Activated naive CD8-positive, alpha-beta T cell (primary cell): ENCODE results near the gene CCDC137.
A peak's percentile ranks its signal among the peaks of the same experiment; 100 is the strongest.
"Not testable (repeated sequence)": the region's sequence is repeated elsewhere in the genome, so short reads cannot be mapped to it uniquely, and the experiment has no call there.

Source experiments
- H3K27ac Mint-ChIP-seq: one replicate; pipeline ENCODE4 v1.8.0; 2021; ENCODE audit warnings: mixed read lengths
- H3K27me3 Mint-ChIP-seq: one replicate; pipeline ENCODE4 v1.8.0; 2021; ENCODE audit warnings: mixed read lengths
- H3K36me3 Mint-ChIP-seq: one replicate; pipeline ENCODE4 v1.8.0; 2021; ENCODE audit warnings: mixed read lengths
- H3K4me1 Mint-ChIP-seq: one replicate; pipeline ENCODE4 v1.8.0; 2021; ENCODE audit warnings: low read depth, mixed read lengths
- H3K4me3 Mint-ChIP-seq: one replicate; pipeline ENCODE4 v1.8.0; 2021; ENCODE audit warnings: mild to moderate bottlenecking, mixed read lengths
- H3K9me3 Mint-ChIP-seq: one replicate; pipeline ENCODE4 v1.8.0; 2021; ENCODE audit warnings: low read depth, mixed read lengths

CCDC137 gene

GRCh38 chr17:81662002-81662401 is 4.5 kb upstream of the CCDC137 start:
- no peaks in the 10 kb centered on the region for H3K9me3 Mint-ChIP-seq
- no peaks in the 10 kb centered on the region for H3K27me3 Mint-ChIP-seq
- no peaks in the 10 kb centered on the region for H3K36me3 Mint-ChIP-seq
- peak overlapping the region; percentile 81 for H3K27ac Mint-ChIP-seq
- peaks cover 22% of the 10 kb centered on the region for H3K4me1 Mint-ChIP-seq
- H3K4me3 Mint-ChIP-seq, result no peak overlapping the region

DNA sequence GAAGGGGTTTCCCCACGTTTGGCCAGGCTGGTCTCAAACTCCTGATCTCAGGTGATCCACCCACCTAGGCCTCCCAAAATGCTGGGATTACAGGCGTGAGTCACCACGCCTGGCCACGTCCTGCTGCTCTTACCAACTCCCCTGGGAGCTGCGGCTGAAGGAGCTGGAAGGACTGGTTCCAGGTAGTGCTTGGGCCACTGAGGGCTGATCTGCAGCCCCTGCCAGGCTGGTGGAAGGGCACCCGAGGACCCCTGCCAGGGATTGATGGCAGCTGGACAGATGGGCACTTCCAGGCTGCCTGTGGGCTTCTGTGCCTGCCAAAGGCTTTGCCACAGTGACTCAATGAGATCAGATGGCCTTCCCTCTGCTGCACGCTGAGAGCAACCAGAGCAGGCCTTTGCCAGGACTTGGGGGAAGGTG is 2.5 kb upstream of the CCDC137 start:
- Mint-ChIP-seq H3K4me3 (peak overlapping the region; percentile 96), H3K4me1 (peaks cover 34% of the 10 kb centered on the region), H3K27me3 (no peaks in the 10 kb centered on the region), H3K9me3 (no peaks in the 10 kb centered on the region), H3K36me3 (no peaks in the 10 kb centered on the region), H3K27ac (peak overlapping the region; percentile 81)

DNA sequence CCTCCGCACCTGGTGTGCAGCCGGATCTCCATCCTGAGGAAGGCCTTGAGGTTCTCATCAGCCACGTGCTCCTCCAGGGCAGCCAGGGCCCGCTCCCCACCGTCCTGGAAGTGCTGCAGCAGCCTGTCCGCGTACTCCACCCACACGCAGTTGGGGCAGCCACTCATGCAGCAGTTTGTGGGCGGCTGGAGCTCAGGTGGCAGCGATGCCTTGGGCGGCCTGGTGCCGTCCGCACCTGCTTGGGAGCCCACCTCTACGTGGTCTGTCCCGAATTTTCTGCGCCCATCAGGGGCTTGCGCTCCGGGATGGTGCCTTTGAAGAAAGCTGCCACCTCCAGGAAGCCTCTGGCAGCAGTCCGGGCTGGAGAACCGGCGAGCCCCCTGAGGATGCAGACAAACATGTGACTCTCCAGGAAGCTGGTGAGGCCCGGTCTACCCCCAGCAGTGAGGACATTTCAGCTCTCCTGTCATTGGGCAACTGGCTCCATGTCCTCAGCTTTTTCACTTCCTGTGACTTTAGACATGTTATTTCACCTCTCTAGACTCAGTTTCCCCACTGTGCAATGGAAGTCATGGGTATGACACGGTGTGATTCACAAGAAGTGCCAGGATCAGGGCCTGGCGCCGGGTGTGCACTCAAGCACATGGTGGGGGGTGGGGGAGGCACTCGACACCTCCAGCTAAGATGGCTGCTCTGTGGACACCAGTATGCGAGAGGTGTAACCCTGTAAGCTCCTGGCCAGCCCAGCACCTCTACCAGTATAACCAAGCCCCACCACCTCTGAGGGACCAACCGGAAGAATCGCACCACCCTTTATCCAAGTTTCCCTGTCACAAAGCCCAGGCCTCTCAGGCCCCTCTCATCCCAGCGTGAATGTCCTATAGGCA is 1.1 kb upstream of the CCDC137 start:
- peaks cover 34% of the 10 kb centered on the region for H3K4me1 Mint-ChIP-seq
- no peaks in the 10 kb centered on the region for H3K36me3 Mint-ChIP-seq
- H3K4me3 Mint-ChIP-seq, result peak overlapping the region; percentile 96
- H3K9me3 Mint-ChIP-seq, result no peaks in the 10 kb centered on the region
- no peaks in the 10 kb centered on the region for H3K27me3 Mint-ChIP-seq
- peak overlapping the region; percentile 99 for H3K27ac Mint-ChIP-seq

DNA sequence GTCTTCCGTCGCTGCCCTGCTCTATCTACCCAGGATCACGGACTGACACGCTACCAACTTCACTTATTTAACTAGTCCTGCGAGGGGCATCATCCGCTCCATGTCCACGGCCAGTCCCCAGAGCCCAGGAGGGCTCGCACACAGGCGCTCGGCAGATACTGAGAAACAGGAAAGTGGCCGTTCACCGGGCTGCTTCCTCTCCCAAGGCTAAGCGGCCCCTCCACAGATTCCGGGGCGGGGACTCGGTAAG is 520 bp upstream of the CCDC137 start:
- Mint-ChIP-seq H3K4me3 (peak overlapping the region; percentile 96), H3K36me3 (no peaks in the 10 kb centered on the region), H3K27ac (peak overlapping the region; percentile 99), H3K27me3 (no peaks in the 10 kb centered on the region), H3K4me1 (peaks cover 34% of the 10 kb centered on the region), H3K9me3 (no peaks in the 10 kb centered on the region)

- H3K4me3 Mint-ChIP-seq, result peak overlapping the region; percentile 96
- H3K27me3 Mint-ChIP-seq, result no peaks in the 10 kb centered on the region
- no peaks in the 10 kb centered on the region for H3K36me3 Mint-ChIP-seq
- peaks cover 30% of the 10 kb centered on the region for H3K4me1 Mint-ChIP-seq
- no peaks in the 10 kb centered on the region for H3K9me3 Mint-ChIP-seq
- peak overlapping the region; percentile 66 for H3K27ac Mint-ChIP-seq
Observed at GRCh38 chr17:81667754-81668153, 1.2 kb downstream of the CCDC137 start.

DNA sequence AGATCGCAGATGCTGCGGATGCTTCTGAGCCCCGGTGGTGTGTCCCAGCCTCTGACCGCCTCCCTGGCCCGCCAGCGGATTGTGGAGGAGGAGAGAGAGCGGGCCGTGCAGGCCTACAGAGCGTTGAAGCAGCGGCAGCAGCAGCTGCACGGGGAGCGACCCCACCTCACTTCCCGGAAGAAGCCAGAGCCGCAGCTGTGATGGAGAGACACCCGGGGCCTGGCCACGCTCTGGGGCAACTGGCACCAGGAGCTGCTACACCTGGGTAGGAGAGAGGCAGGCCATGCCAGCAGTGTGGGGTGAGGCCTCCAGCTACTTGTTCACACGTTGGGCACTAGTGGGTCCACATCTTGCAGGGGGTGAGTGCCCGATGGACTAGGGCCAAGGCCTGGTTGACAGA is 6.0 kb downstream of the CCDC137 start:
- H3K36me3 Mint-ChIP-seq, result no peaks in the 10 kb centered on the region
- no peak overlapping the region for H3K27ac Mint-ChIP-seq
- no peaks in the 10 kb centered on the region for H3K9me3 Mint-ChIP-seq
- no peak overlapping the region for H3K4me3 Mint-ChIP-seq
- peaks cover 11% of the 10 kb centered on the region for H3K4me1 Mint-ChIP-seq
- H3K27me3 Mint-ChIP-seq, result no peaks in the 10 kb centered on the region

DNA sequence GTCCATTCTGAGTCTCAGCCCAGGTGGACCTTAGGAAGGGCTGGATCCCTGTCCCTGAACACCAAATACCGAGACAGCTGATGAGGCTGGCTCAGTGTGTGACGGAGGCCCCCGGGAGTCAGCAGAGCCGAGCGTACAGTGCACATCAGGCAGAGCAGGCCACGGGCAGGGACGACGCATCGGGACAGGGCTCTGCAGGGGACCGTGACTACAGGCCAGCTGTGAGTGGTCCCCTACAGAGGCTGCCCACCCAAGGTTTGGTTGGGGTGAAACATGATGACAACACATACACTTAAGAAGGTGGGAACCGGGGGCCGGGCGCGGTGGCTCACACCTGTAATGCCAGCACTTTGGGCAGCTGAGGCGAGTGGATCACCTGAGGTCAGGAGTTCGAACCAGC is 6.4 kb downstream of the CCDC137 start:
- peaks cover 7% of the 10 kb centered on the region for H3K4me1 Mint-ChIP-seq
- no peaks in the 10 kb centered on the region for H3K27me3 Mint-ChIP-seq
- H3K9me3 Mint-ChIP-seq, result no peaks in the 10 kb centered on the region
- H3K27ac Mint-ChIP-seq, result no peak overlapping the region
- H3K4me3 Mint-ChIP-seq, result no peak overlapping the region
- no peaks in the 10 kb centered on the region for H3K36me3 Mint-ChIP-seq

DNA sequence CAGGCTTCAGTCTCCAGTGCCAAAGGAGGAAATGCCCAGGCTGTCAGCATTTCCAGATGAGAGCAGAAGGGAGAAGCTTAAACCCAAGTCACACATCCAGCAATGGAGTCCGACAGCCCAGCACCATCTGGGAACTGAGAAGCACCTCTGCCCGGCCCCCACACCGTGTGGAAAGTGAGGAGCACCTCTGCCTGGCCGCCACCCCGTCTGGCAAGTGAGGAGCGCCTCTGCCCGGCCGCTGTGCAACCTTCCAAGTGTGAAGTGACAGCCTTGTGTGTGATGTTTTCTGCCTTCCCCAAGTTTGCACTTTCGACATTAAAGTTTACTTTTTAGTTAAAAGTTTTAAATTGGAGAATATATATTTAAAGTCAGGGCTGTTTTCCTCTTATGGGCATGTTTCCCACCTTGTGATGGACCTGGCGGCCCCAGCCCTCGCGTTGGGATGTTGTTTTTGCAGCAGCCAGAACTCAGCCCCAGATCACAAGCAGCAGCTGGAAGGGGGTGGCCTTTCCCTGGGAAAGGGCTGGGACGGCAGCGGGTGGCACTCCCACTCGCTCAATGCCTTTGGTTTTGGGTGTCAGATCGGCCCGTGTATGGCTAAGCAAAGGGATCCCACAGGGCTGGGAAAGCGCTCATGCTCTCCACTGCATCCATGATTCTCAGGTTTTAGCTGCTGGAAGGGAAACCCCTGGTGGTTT is 7.2 kb downstream of the CCDC137 start:
- Mint-ChIP-seq H3K4me3 (no peak overlapping the region), H3K36me3 (no peaks in the 10 kb centered on the region), H3K4me1 (peaks cover 1% of the 10 kb centered on the region), H3K9me3 (no peaks in the 10 kb centered on the region), H3K27ac (no peak overlapping the region), H3K27me3 (no peaks in the 10 kb centered on the region)

GRCh38 chr17:81675515-81676221 is 9.1 kb downstream of the CCDC137 start:
- H3K27ac Mint-ChIP-seq, H3K27me3 Mint-ChIP-seq, H3K4me3 Mint-ChIP-seq, H3K9me3 Mint-ChIP-seq, H3K36me3 Mint-ChIP-seq, H3K4me1 Mint-ChIP-seq: not testable (repeated sequence)

DNA sequence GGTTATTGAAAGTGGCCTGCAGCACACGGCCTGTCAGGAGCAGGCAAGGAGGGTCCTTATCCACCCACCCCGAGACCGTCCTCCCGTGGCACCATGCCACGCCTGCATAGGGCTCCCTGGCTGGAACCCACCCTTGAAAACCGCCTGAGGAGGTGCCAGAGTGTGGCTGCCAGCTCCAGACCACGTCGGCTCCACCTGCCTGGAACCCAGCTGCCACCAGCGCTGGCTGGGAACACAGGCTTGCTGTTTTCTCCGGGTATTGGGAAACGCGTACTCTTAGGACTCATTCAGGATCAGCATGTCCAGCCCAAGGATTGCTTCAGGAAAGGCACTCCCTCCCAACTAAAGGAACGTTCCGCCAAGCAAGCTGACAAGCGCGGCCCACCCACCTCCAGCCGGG is 10.4 kb downstream of the CCDC137 start:
- no peak overlapping the region for H3K4me3 Mint-ChIP-seq
- H3K4me1 Mint-ChIP-seq, result peaks cover 2% of the 10 kb centered on the region
- H3K36me3 Mint-ChIP-seq, result no peaks in the 10 kb centered on the region
- no peaks in the 10 kb centered on the region for H3K27me3 Mint-ChIP-seq
- no peaks in the 10 kb centered on the region for H3K9me3 Mint-ChIP-seq
- H3K27ac Mint-ChIP-seq, result no peak overlapping the region

DNA sequence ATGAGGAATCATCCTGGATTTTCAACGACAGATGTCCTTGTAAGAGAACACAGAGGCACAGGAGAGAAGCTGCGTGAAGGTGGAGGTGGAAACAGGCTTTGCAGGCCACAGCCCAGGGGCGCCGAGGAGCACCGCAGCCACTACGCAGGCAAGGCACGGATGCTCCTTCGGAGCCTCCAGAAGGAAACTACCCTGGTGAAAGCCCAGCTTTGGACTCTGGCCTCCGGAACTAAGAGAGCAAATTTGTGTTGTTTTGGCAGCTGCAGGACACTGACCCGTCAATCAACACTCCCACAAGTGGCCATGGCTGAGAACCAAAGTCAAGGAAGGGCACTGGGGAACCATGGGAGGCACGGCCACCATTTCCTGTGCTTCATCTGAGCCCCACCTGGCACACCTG is 13.6 kb downstream of the CCDC137 start:
- H3K4me3 Mint-ChIP-seq, result peak overlapping the region; percentile 17

GRCh38 chr17:81681672-81682071 is 15.1 kb downstream of the CCDC137 start:
- H3K9me3 Mint-ChIP-seq, result no peaks in the 10 kb centered on the region
- H3K36me3 Mint-ChIP-seq, result peaks cover 2% of the 10 kb centered on the region
- H3K27me3 Mint-ChIP-seq, result no peaks in the 10 kb centered on the region
- peaks cover 26% of the 10 kb centered on the region for H3K4me1 Mint-ChIP-seq
- peak overlapping the region; percentile 20 for H3K4me3 Mint-ChIP-seq
- no peak overlapping the region for H3K27ac Mint-ChIP-seq

More for the DNA sequence above, 13.6 kb downstream of the CCDC137 start:
- Mint-ChIP-seq H3K4me1 (peaks cover 16% of the 10 kb centered on the region), H3K36me3 (no peaks in the 10 kb centered on the region), H3K27ac (no peak overlapping the region), H3K27me3 (no peaks in the 10 kb centered on the region), H3K9me3 (no peaks in the 10 kb centered on the region)

DNA sequence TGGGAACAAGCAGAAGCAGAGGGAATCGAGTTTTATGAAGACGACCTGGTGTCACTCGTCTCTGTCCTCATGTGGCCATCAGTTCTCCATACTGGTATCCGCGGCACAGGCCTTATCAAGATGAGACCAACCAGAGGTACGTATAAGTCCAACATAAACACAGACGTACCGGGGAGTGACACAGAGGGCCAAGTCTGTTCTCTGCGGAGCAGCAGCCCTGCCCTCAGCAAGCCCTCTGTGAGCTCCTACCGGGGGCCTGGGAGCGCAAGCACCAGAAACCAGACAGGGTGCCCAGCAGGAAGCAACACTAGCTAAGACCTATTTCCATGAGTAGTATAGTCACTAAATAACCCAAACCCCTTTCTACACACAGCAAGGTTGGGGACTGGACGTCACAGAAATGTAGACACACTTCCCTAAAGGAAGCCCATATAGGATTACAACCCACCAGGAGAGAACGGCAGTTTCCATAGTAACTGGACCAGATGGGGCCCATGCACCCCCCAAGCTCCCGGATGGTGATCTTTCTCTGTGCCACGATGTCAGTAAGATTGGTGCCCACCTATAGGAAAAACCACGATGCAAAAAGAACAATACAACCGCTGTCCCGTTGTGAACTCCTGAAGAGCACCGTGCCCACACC is 16.1 kb downstream of the CCDC137 start:
- Mint-ChIP-seq H3K36me3 (peaks cover 2% of the 10 kb centered on the region), H3K4me3 (peak overlapping the region; percentile 92), H3K4me1 (peaks cover 29% of the 10 kb centered on the region), H3K9me3 (no peaks in the 10 kb centered on the region), H3K27ac (peak overlapping the region; percentile 75), H3K27me3 (no peaks in the 10 kb centered on the region)

DNA sequence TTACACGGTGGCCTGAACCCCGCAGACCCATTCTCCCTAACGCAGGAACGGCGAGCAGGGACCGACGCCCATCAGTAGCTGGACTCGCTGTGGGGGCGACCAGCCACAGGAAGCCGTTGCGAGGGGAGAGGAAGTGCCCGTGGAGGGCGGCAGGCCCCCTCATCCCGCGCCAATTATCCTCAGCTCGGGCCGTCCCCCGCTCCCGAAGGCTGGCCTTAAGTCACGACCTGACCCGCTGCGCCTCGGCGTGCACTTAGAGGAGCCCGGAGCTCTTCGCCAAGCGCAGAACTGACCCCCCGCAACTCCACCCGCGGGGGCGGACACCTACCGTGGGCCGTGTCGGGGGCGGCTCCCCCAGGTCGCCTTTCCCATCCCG is 16.7 kb downstream of the CCDC137 start:
- Mint-ChIP-seq H3K4me1 (peaks cover 29% of the 10 kb centered on the region), H3K4me3 (peak overlapping the region; percentile 92), H3K27ac (peak overlapping the region; percentile 75), H3K36me3 (peaks cover 2% of the 10 kb centered on the region), H3K9me3 (no peaks in the 10 kb centered on the region), H3K27me3 (no peaks in the 10 kb centered on the region)
